Left lung (tissue), 10 donors: ENCODE results near the gene PAEP. TPM values are rescaled to one million over a fixed set of nuclear protein-coding genes. Genes with fewer than 3 reads are reported as not detected.

Experiments
- ATAC-seq: fragments of 200-7000 bp; cut with Tn5 transposase; one replicate; pipeline ENCODE4 v1.9.1; 2020; ENCODE audit warnings: moderate library complexity
- DNase-seq, 4 donors: peaks; one replicate each; pipeline ENCODE4 v3.0.0-alpha.2; 2013 to 2020
- H3K27ac ChIP-seq, 2 donors: fragments of 200-600 bp; sonication (generic) in 1 of 2; one replicate each; pipeline versions ENCODE4 v1.5.0 to v1.8.0; 2020 to 2021
- H3K27me3 ChIP-seq, 2 donors: fragments of 200-600 bp; sonication (generic) in 1 of 2; one replicate each; pipeline versions ENCODE4 v1.5.0 to v1.8.0; 2020 to 2021
- H3K36me3 ChIP-seq, 2 donors: fragments of 200-600 bp; sonication (generic) in 1 of 2; one replicate each; pipeline versions ENCODE4 v1.5.0 to v1.8.0; 2020 to 2021
- H3K4me1 ChIP-seq, 2 donors: fragments of 200-600 bp; one replicate each; pipeline ENCODE4 v1.8.0; 2021
- H3K4me3 ChIP-seq, 2 donors: fragments of 200-600 bp; sonication (generic) in 1 of 2; one replicate each; pipeline versions ENCODE4 v1.5.0 to v1.8.0; 2020 to 2021; ENCODE audit warnings: mild to moderate bottlenecking in 1 of 2
- H3K9me3 ChIP-seq, 2 donors: fragments of 200-600 bp; sonication (generic) in 1 of 2; one replicate each; pipeline versions ENCODE4 v1.5.0 to v1.8.0; 2020 to 2021
- CTCF ChIP-seq, 2 donors: fragments of 200-600 bp; sonication (generic) in 1 of 2; IDR thresholded peaks; one replicate each; pipeline versions ENCODE4 v1.5.0 to v1.8.0; 2021; ENCODE audit warnings: antibody characterized with exemption in 2 of 2
- intact Hi-C, 2 donors: fragments of 100-400 bp; cut with DNase I; formaldehyde crosslinking; loops; one replicate each; pipeline versions ENCODE4 v1.11.2 to v1.14.2; 2022
- polyA plus RNA-seq, 6 donors: library from polyadenylated mRNA; unstranded; fragments of 120-200 nt; gene quantifications; one replicate each; pipeline ENCODE4 v1.2.1, GENCODE V29; 2013; ENCODE audit not compliant: insufficient read length in 6 of 6
- total RNA-seq, 2 donors: library from RNA; stranded (reverse); fragmentation: NEBNext Ultra II Directional; extraction: Animal tissue kit (Norgen Biotek cat#: 25700); gene quantifications; one replicate each; pipeline ENCODE4 v1.2.1, GENCODE V29; 2021
- donor health status: DM: no; HTN: yes; CAD: no.
- donor health status: DM: no; HTN: no; CAD: no.

PAEP gene
- total and polyA plus RNA-seq, 8 donors: 0.39 to 4.2 TPM; not detected in 6

DNA sequence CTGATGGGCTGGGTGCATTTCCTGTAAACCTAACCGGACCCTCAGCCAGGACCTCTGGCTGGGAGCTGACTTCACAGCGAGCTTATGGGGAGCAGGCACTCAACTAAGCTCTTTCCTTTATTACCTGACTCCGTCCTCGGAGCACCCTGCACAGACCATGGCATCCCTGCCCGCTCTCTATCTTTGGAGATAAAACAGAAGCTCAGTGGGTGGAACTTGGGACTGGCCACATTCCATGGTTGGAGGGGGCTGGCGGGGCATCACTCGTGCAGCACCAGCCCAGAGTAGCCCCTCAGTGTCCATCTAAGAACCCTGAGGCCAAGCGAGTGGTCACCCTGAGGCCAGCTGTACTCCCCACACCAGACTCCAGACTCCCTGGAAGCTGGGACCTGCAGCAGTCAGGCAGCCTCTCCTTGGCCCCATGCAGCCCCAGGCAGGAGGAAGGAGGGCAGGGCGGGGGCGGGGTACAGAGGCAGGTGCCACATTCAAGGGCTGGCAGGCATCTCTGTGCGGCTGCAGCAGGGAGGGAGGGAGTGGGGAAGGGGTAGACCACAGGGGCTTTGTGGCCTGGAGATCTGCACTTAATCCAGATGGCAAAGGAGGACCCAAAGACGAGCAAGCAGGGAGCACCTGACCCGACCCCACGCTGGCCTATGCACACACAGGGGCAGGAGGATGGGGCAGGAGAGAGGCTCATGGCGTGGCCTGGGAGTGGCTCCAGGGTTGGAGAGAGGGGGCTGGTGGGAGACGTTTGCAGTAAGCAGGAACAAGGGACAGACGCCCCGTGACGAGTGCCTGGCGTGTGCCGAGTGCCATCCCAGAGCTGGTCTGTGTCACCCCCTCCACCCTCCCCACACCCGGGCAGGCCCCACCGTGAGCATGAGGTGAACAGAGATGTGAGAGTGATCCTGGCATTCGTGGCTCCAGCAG is 51.7 kb downstream of the PAEP start:
- no peaks in the 10 kb centered on the region for H3K9me3 ChIP-seq
- DNase-seq (no peak), ATAC-seq (no peak)
- intact Hi-C loops: no loop called here
- no peak for TF ChIP-seq CTCF (IDR thresholded peaks at IDR 0.05)
- H3K4me1 ChIP-seq: no peaks in the 10 kb centered on the region
- H3K4me3 ChIP-seq: no peak overlapping the region
- peaks cover 0 to 67% of the 10 kb centered on the region in 2 donors for H3K27me3 ChIP-seq
- H3K27ac ChIP-seq: no peak overlapping the region
- H3K36me3 ChIP-seq: no peaks in the 10 kb centered on the region

DNA sequence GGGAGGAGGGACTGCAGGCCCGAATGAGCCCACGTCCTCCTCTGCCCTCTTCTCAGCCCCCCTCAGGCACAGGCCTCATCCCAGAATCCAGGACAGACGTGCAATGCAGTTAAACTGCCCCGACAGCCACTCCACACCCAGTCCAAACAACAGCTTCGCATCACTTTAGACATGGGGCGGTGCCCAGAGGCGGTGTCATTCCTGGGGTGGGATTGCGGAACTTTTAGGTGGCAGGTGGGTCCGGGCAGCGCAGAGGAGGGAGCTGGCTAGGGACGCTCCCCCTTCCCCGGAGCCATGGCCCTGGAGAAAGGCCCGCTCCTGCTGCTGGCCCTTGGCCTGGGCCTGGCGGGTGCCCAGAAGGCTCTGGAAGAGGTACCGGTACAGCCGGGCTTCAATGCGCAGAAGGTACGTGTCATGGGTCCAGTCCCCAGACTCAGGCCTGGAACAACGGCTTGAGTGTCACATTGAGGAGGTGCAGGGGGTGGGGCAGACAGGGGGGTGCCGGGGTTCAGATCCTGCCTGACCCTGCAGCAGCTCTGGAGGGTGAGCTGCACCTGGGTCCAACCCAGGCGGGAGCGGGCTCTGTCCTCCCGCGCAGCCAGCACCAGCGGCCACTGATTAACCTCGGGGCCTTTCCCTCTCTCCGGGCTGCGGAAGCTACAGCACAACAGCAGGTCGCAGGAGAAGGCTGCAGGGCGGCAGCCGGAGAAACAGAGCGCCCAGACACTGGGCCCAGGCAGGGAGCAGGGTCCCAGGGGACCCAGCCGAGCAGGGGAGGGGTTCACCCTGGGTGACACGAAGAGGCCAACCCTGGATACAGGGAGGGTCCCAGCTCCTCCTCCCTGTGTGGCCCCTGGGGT is 52.6 kb downstream of the PAEP start:
- DNase-seq: no peak
- Histone ChIP-seq H3K4me3 (no peak overlapping the region), H3K9me3 (no peaks in the 10 kb centered on the region), H3K4me1 (no peaks in the 10 kb centered on the region), H3K36me3 (no peaks in the 10 kb centered on the region), H3K27me3 (peaks cover 0 to 64% of the 10 kb centered on the region in 2 donors), H3K27ac (no peak overlapping the region)
- no peak for TF ChIP-seq CTCF (IDR thresholded peaks at IDR 0.05)
- no peak for ATAC-seq
- intact Hi-C loops: no loop called here

DNA sequence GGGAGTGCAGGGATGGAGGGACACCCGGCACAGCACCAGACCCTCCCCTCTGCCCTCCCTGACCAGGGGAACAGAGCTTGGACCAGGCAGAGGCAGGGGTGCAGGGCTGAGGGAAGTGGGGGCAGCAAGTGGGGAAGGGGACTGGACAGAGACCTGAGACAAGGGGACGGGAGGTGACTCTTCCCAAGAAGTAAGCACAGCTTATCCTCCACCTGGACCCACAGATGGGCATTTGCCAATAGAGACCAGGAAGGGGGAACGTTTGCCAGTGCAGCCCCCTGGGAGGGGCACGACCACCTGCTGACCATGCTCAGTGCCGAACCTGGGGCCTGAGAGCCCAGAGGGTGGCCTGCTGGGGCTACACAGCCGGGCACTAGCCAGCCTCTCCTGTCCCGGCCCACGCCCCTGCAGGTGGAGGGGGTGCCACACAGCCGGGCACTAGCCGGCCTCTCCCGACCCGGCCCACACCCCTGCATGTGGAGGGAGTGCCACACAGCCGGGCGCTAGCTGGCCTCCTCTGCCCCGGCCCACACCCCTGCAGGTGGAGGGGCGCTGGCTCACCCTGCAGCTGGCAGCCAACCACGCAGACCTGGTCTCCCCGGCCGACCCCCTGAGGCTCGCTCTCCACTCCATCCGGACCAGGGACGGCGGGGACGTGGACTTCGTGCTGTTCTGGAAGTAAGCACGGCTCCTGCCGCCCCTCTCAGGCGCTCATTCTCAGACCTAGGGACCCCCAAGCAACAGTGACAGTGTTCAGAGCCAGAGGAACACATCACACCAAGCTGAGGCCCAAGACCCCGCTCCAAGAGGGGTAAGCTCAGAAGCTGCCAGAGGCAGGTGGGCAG is 53.5 kb downstream of the PAEP start:
- Histone ChIP-seq H3K9me3 (no peaks in the 10 kb centered on the region), H3K4me1 (no peaks in the 10 kb centered on the region), H3K36me3 (no peaks in the 10 kb centered on the region), H3K4me3 (no peak overlapping the region), H3K27ac (no peak overlapping the region), H3K27me3 (peaks cover 0 to 63% of the 10 kb centered on the region in 2 donors)
- no peak for TF ChIP-seq CTCF (IDR thresholded peaks at IDR 0.05)
- intact Hi-C loops: no loop called here
- ATAC-seq: no peak
- peak in 1 of 4 donors; percentile 75 for DNase-seq

- H3K4me1 ChIP-seq: no peaks in the 10 kb centered on the region
- H3K27ac ChIP-seq: no peak overlapping the region
- DNase-seq: no peak
- H3K9me3 ChIP-seq: no peaks in the 10 kb centered on the region
- H3K4me3 ChIP-seq: no peak overlapping the region
- no peak for ATAC-seq
- TF ChIP-seq CTCF (IDR thresholded peaks at IDR 0.05): no peak
- no peaks in the 10 kb centered on the region for H3K36me3 ChIP-seq
- peaks cover 0 to 63% of the 10 kb centered on the region in 2 donors for H3K27me3 ChIP-seq
- intact Hi-C loops: no loop called here
These were observed 54.4 kb downstream of the PAEP start for GRCh38 chr9:135615666-135616618.

Other genes with a start within 250 kb of the PAEP start
- gene PPP1R26, start 82.0 kb upstream of the PAEP start, total RNA-seq: 10 to 100 TPM; 18.1 to 20.7 TPM
- 10 to 100 TPM; 25.3 to 37.7 (median 32.1) TPM for gene PPP1R26, start 82.0 kb upstream of the PAEP start, polyA plus RNA-seq
- gene MRPS2, start 61.1 kb upstream of the PAEP start, total RNA-seq: 10 to 100 TPM; 21.9 to 25.8 TPM
- gene MRPS2, start 61.1 kb upstream of the PAEP start, polyA plus RNA-seq: 10 to 100 TPM; 33.5 to 43.3 (median 38.6) TPM
- gene LCN1, start 40.3 kb upstream of the PAEP start, total RNA-seq: not detected
- gene LCN1, start 40.3 kb upstream of the PAEP start, polyA plus RNA-seq: not detected
- not detected for gene OBP2A, start 15.6 kb upstream of the PAEP start, total RNA-seq
- not detected for gene OBP2A, start 15.6 kb upstream of the PAEP start, polyA plus RNA-seq
- gene GLT6D1, start 77.8 kb downstream of the PAEP start, total RNA-seq: not detected
- gene GLT6D1, start 77.8 kb downstream of the PAEP start, polyA plus RNA-seq: not detected
- not detected for gene LCN9, start 101.6 kb downstream of the PAEP start, total RNA-seq
- gene LCN9, start 101.6 kb downstream of the PAEP start, polyA plus RNA-seq: not detected
- not detected for gene SOHLH1, start 137.7 kb downstream of the PAEP start, total RNA-seq
- gene SOHLH1, start 137.7 kb downstream of the PAEP start, polyA plus RNA-seq: not detected
- gene KCNT1, start 140.4 kb downstream of the PAEP start, total RNA-seq: under 1 TPM; 0.26 to 0.55 TPM
- under 1 TPM; 0.26 to 0.89 (median 0.41) TPM for gene KCNT1, start 140.4 kb downstream of the PAEP start, polyA plus RNA-seq